HepG2 (cell line): ENCODE data around the gene DCAF7. TPM values are rescaled to one million over a fixed set of nuclear protein-coding genes. Genes with fewer than 3 reads are reported as not detected.
A peak's percentile ranks its signal among the peaks of the same experiment; 100 is the strongest.

Source experiments
- LCORL ChIP-seq, 2 experiments: fragments of 450-650 bp in 1 of 2; sonication (generic) in 1 of 2; formaldehyde crosslinking in 1 of 2; IDR thresholded peaks; 2 replicates each; pipeline versions ENCODE4 v1.5.0 to v1.6.1; 2017 to 2020; ENCODE audit warnings: antibody characterized with exemption in 1 of 2, missing genetic modification reagents in 1 of 2
- MAFF ChIP-seq: IDR thresholded peaks from 2 replicates; pipeline ENCODE4 v1.6.1; 2011; ENCODE audit warnings: low read depth, low read length, improper control_type of control experiment
- MTF1 ChIP-seq: sonication (generic); formaldehyde crosslinking; IDR thresholded peaks from 2 replicates; pipeline ENCODE4 v1.5.0; 2020; ENCODE audit warnings: missing genetic modification reagents
- MZF1 ChIP-seq: sonication (generic); formaldehyde crosslinking; IDR thresholded peaks from 2 replicates; pipeline ENCODE4 v1.8.1; 2023; ENCODE audit warnings: mild to moderate bottlenecking, missing genetic modification reagents, borderline replicate concordance
- NCOA2 ChIP-seq: sonication (generic); formaldehyde crosslinking; IDR thresholded peaks from 2 replicates; pipeline ENCODE4 v1.8.0; 2022; ENCODE audit warnings: inconsistent platforms
- NFE2L2 ChIP-seq: fragments of 150-350 bp; IDR thresholded peaks from 2 replicates; pipeline ENCODE4 v1.6.1; 2014; ENCODE audit warnings: low read length
- PAWR ChIP-seq: sonication (generic); formaldehyde crosslinking; IDR thresholded peaks from 2 replicates; pipeline ENCODE4 v1.4.0; 2020; ENCODE audit warnings: missing genetic modification reagents, mild to moderate bottlenecking, borderline replicate concordance
- PHF20 ChIP-seq: sonication (generic); formaldehyde crosslinking; IDR thresholded peaks from 2 replicates; pipeline ENCODE4 v1.5.0; 2020; ENCODE audit warnings: mild to moderate bottlenecking, missing genetic modification reagents
- SOX13 ChIP-seq, 3 experiments: fragments of 450-650 bp in 1 of 3; sonication (generic) in 1 of 3; formaldehyde crosslinking in 1 of 3; IDR thresholded peaks in 2 of 3; conservative IDR thresholded peaks in 1 of 3; 2 replicates each; pipeline versions ENCODE4 v1.5.0 to v1.6.1; 2016 to 2020; ENCODE audit warnings: antibody characterized with exemption in 1 of 3, mild to moderate bottlenecking in 1 of 3, missing compliant biosample characterization in 1 of 3, missing genetic modification reagents in 1 of 3, moderate library complexity in 1 of 3
- SRY ChIP-seq: sonication (generic); formaldehyde crosslinking; IDR thresholded peaks from 2 replicates; pipeline ENCODE4 v1.8.0; 2022; ENCODE audit warnings: mild to moderate bottlenecking, missing genetic modification reagents
- TBP ChIP-seq: sonication (generic); formaldehyde crosslinking; IDR thresholded peaks from 2 replicates; pipeline ENCODE4 v1.5.0; 2020; ENCODE audit warnings: missing genetic modification reagents
- TCF7L2 ChIP-seq: IDR thresholded peaks from 2 replicates; pipeline ENCODE4 v1.6.1; 2011; ENCODE audit warnings: mild to moderate bottlenecking, low read depth, low read length, moderate library complexity
- TRAFD1 ChIP-seq: sonication (generic); formaldehyde crosslinking; IDR thresholded peaks from 2 replicates; pipeline ENCODE4 v1.5.1; 2020; ENCODE audit warnings: missing genetic modification reagents, mild to moderate bottlenecking, borderline replicate concordance
- ZNF136 ChIP-seq: sonication (generic); formaldehyde crosslinking; IDR thresholded peaks from 2 replicates; pipeline ENCODE4 v1.8.1; 2022; ENCODE audit warnings: low read depth, mild to moderate bottlenecking, moderate library complexity, missing genetic modification reagents
- ZNF234 ChIP-seq: sonication (generic); formaldehyde crosslinking; conservative IDR thresholded peaks from 2 replicates; pipeline ENCODE4 v1.5.1; 2020; ENCODE audit warnings: mild to moderate bottlenecking, missing genetic modification reagents
- ZNF543 ChIP-seq: sonication (generic); formaldehyde crosslinking; IDR thresholded peaks from 2 replicates; pipeline ENCODE4 v1.4.0; 2020; ENCODE audit warnings: mild to moderate bottlenecking, missing genetic modification reagents
- ZNF549 ChIP-seq: sonication (generic); formaldehyde crosslinking; IDR thresholded peaks from 2 replicates; pipeline ENCODE4 v1.5.0; 2020; ENCODE audit warnings: missing genetic modification reagents
- ZNF570 ChIP-seq: sonication (generic); formaldehyde crosslinking; IDR thresholded peaks from 2 replicates; pipeline ENCODE4 v1.4.0; 2020; ENCODE audit warnings: mild to moderate bottlenecking, missing genetic modification reagents, borderline replicate concordance
- ZNF749 ChIP-seq: sonication (generic); formaldehyde crosslinking; IDR thresholded peaks from 2 replicates; pipeline ENCODE4 v1.8.0; 2022; ENCODE audit warnings: mild to moderate bottlenecking, missing genetic modification reagents, moderate library complexity, borderline replicate concordance
- ZSCAN12 ChIP-seq: sonication (generic); formaldehyde crosslinking; IDR thresholded peaks from 2 replicates; pipeline ENCODE4 v1.9.0; 2021; ENCODE audit warnings: mild to moderate bottlenecking, missing genetic modification reagents
- polyA plus RNA-seq, 8 experiments: library from polyadenylated mRNA; depleted of rRNA in 3 of 8; stranded (reverse) in 7 of 8; unstranded in 1 of 8; fragments of >200 nt; fragmentation: Illumina TruSeq in 4 of 8; extraction: Trizol in 4 of 8; gene quantifications; 2 replicates each; pipeline versions ENCODE4 v1.2.1 to v1.2.3, GENCODE V29; 2011 to 2016; ENCODE audit warnings: low read depth in 4 of 8, missing spikeins in 1 of 8, mixed read lengths in 1 of 8; ENCODE audit not compliant: insufficient read depth in 1 of 8
- total RNA-seq, 5 experiments: library from RNA; depleted of rRNA; stranded (reverse); fragments of >200 nt; fragmentation: Illumina TruSeq; extraction: Trizol; gene quantifications; 2 replicates each; pipeline ENCODE4 v1.2.3, GENCODE V29; 2016; ENCODE audit warnings: low read depth in 1 of 5
- TF ChIP-seq, protein P1 (sequence below): sonication (generic); formaldehyde crosslinking; IDR thresholded peaks from 2 replicates; pipeline ENCODE4 v1.8.1; 2023; ENCODE audit warnings: mild to moderate bottlenecking, missing genetic modification reagents
- TF ChIP-seq, protein P2 (sequence below): sonication (generic); formaldehyde crosslinking; IDR thresholded peaks from 2 replicates; pipeline ENCODE4 v1.9.0; 2021; ENCODE audit warnings: missing genetic modification reagents, mild to moderate bottlenecking, borderline replicate concordance

The DCAF7 gene
- total and polyA plus RNA-seq, 2 of the 13 experiments (the other 11 are each of a cell fraction or from before 2014, with no cell fraction given), result 55.2 to 73.4 TPM

- no peak for TF ChIP-seq ZNF549 (CRISPR knock-in tag)
- TF ChIP-seq LCORL (IDR thresholded peaks at IDR 0.05), result no peak
- no peak for TF ChIP-seq LCORL (CRISPR knock-in tag; IDR thresholded peaks at IDR 0.05)
- TF ChIP-seq ZNF570 (CRISPR knock-in tag), result no peak
- TF ChIP-seq ZNF749, result no peak
- TF ChIP-seq ZNF543 (CRISPR knock-in tag), result peak; percentile 6; the same call in 1 of the 2 replicates
- TF ChIP-seq, protein P1, sequence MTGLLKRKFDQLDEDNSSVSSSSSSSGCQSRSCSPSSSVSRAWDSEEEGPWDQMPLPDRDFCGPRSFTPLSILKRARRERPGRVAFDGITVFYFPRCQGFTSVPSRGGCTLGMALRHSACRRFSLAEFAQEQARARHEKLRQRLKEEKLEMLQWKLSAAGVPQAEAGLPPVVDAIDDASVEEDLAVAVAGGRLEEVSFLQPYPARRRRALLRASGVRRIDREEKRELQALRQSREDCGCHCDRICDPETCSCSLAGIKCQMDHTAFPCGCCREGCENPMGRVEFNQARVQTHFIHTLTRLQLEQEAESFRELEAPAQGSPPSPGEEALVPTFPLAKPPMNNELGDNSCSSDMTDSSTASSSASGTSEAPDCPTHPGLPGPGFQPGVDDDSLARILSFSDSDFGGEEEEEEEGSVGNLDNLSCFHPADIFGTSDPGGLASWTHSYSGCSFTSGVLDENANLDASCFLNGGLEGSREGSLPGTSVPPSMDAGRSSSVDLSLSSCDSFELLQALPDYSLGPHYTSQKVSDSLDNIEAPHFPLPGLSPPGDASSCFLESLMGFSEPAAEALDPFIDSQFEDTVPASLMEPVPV, result no peak
- no peak for TF ChIP-seq TBP (CRISPR knock-in tag)
- no peak for TF ChIP-seq PHF20 (CRISPR knock-in tag)
- TF ChIP-seq, protein P2, sequence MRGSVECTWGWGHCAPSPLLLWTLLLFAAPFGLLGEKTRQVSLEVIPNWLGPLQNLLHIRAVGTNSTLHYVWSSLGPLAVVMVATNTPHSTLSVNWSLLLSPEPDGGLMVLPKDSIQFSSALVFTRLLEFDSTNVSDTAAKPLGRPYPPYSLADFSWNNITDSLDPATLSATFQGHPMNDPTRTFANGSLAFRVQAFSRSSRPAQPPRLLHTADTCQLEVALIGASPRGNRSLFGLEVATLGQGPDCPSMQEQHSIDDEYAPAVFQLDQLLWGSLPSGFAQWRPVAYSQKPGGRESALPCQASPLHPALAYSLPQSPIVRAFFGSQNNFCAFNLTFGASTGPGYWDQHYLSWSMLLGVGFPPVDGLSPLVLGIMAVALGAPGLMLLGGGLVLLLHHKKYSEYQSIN (CRISPR knock-in tag), result no peak
- TF ChIP-seq ZNF234, result no peak
- TF ChIP-seq SRY (CRISPR knock-in tag), result no peak
- no peak for TF ChIP-seq MTF1
- no peak for TF ChIP-seq MAFF
- no peak for TF ChIP-seq SOX13 (IDR thresholded peaks at IDR 0.05)
- 0 out of 4 replicates have a peak, but pooled peaks of 1 of the 2 experiments have one; percentile 28 for TF ChIP-seq SOX13 (CRISPR knock-in tag; conservative IDR thresholded peaks at IDR 0.05 in 1 of 2, IDR thresholded peaks at IDR 0.05 in 1 of 2)
- no peak for TF ChIP-seq TRAFD1 (CRISPR knock-in tag)
- TF ChIP-seq ZNF136 (CRISPR knock-in tag), result no peak
- TF ChIP-seq PAWR (CRISPR knock-in tag), result no peak
- no peak for TF ChIP-seq ZSCAN12 (CRISPR knock-in tag)
- TF ChIP-seq NFE2L2, result no peak
- no peak for TF ChIP-seq MZF1
- TF ChIP-seq NCOA2 (CRISPR knock-in tag), result no peak; the same call in 1 of the 2 replicates
- no peak for TF ChIP-seq TCF7L2
Observed at GRCh38 chr17:63601439-63602371, 51.4 kb downstream of the DCAF7 start (continued).
